HG03469 (cell line): ENCODE results near the gene DAZAP1.
"Not testable (repeated sequence)": the region's sequence is repeated elsewhere in the genome, so short reads cannot be mapped to it uniquely, and the experiment has no call there.

ENCODE experiments used
- ATAC-seq: cut with Tn5 transposase; IDR thresholded peaks from one replicate; pipeline ENCODE4 v1.9.1; 2021; ENCODE audit warnings: mild to moderate bottlenecking, moderate library complexity, moderate number of reproducible peaks; ENCODE audit not compliant: unreplicated experiment

Gene DAZAP1

GRCh38 chr19:1410136-1410786 lies 2.9 kb downstream of the DAZAP1 start:
- ATAC-seq, result no peak

GRCh38 chr19:1410789-1411188 lies 3.4 kb downstream of the DAZAP1 start:
- ATAC-seq, result no peak

- ATAC-seq, result no peak
These were observed 4.1 kb downstream of the DAZAP1 start for GRCh38 chr19:1411255-1412191.

- ATAC-seq, result no peak
These were observed 5.0 kb downstream of the DAZAP1 start for GRCh38 chr19:1412323-1412923.

- ATAC-seq, result no peak
These were observed 5.8 kb downstream of the DAZAP1 start for GRCh38 chr19:1412995-1413800.

GRCh38 chr19:1416014-1416841 lies 8.8 kb downstream of the DAZAP1 start:
- ATAC-seq, result no peak

GRCh38 chr19:1417145-1417544 lies 9.8 kb downstream of the DAZAP1 start:
- ATAC-seq, result no peak

GRCh38 chr19:1417681-1418495 lies 10.5 kb downstream of the DAZAP1 start:
- ATAC-seq, result no peak

- no peak for ATAC-seq
These were observed 11.1 kb downstream of the DAZAP1 start for GRCh38 chr19:1418496-1418775.

GRCh38 chr19:1418951-1419738 lies 11.8 kb downstream of the DAZAP1 start:
- ATAC-seq, result no peak

- ATAC-seq, result not testable (repeated sequence)
These were observed 12.7 kb downstream of the DAZAP1 start for GRCh38 chr19:1420085-1420484.

GRCh38 chr19:1420590-1420989 lies 13.2 kb downstream of the DAZAP1 start:
- no peak for ATAC-seq

GRCh38 chr19:1421218-1421957 lies 14.0 kb downstream of the DAZAP1 start:
- ATAC-seq, result no peak

GRCh38 chr19:1421958-1422305 lies 14.5 kb downstream of the DAZAP1 start:
- ATAC-seq, result no peak

GRCh38 chr19:1422360-1422759 lies 15.0 kb downstream of the DAZAP1 start:
- no peak for ATAC-seq

- ATAC-seq, result no peak
These were observed 15.6 kb downstream of the DAZAP1 start for GRCh38 chr19:1422943-1423342.

GRCh38 chr19:1423436-1424191 lies 16.2 kb downstream of the DAZAP1 start:
- ATAC-seq, result no peak
